Hepatic stellate cell (primary cell): ENCODE data around the gene DDX31.

Experiments used
- DNase-seq: peaks from one replicate; pipeline ENCODE4 v3.0.0; 2011; ENCODE audit warnings: low spot score

Gene DDX31

DNA sequence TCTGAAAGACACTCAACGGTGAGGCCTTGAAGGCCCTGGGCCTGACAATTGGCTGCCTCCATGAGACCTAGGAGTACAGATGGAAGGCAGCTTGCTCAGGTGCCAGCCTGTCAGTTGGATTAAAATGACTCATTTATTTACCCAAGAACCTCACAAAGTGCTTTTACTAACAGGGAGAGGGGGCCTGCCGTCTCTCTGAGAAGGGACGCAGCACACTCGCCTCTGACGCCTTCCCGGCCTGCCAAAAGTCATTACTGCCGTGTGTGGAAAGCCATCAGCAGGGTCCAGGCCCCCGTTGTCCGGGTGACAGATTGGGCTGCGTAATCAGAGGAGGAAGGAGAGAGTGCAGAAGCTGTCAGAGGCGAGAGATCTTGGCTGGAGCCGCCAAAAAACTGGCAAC, 32.4 kb downstream of the DDX31 start:
- no peak for DNase-seq

GRCh38 chr9:132634327-132634726, 35.5 kb downstream of the DDX31 start:
- no peak for DNase-seq

GRCh38 chr9:132632413-132633129, 37.2 kb downstream of the DDX31 start:
- DNase-seq: no peak

GRCh38 chr9:132631685-132632084, 38.1 kb downstream of the DDX31 start:
- DNase-seq: no peak

- DNase-seq: peak; percentile 42
Observed at GRCh38 chr9:132631280-132631679, 38.5 kb downstream of the DDX31 start.

DNA sequence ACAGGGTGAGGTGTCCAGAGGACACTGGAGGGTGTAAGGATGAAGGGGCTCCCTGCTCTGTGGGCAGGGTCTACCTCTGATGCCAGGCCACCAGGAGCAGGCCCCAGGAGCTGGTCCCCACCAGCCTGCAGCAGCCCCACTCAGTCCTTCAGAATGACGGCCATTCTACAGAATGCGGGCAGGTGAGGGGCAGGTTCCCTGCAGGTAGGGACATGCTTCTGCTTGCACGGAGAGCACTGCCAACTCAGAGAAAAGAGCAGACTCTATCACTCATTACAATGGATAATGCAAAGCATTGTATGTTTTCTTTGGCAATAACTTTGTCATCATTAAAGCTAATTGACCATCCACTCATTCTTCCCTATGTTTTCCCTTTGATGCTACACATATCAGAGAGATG, 39.0 kb downstream of the DDX31 start:
- no peak for DNase-seq

- no peak for DNase-seq
Observed at GRCh38 chr9:132630116-132630515, 39.7 kb downstream of the DDX31 start.

GRCh38 chr9:132628746-132629145, 41.0 kb downstream of the DDX31 start:
- no peak for DNase-seq

DNA sequence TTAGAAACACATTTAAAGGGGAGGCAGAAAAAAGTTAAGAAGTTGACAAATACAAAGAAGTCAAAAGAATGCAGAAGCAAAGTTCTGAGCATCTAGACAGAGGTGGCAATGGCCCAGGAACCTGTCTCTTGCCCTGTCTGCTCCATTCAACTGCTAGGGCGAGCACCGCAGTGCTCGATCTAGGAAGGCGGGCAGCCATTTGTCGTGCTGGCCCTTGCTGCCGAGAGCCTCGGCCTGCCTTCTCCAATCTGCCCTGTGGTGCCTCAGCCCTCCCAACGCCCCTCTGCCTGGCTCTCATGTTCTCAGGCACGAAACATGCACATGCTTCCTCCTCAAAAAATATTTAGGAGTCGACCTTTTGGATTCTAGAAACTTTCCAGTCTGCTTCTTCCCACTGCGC, 42.2 kb downstream of the DDX31 start:
- no peak for DNase-seq

- no peak for DNase-seq
Observed at GRCh38 chr9:132627106-132627505, 42.7 kb downstream of the DDX31 start.

GRCh38 chr9:132626285-132626684, 43.5 kb downstream of the DDX31 start:
- DNase-seq: no peak

DNA sequence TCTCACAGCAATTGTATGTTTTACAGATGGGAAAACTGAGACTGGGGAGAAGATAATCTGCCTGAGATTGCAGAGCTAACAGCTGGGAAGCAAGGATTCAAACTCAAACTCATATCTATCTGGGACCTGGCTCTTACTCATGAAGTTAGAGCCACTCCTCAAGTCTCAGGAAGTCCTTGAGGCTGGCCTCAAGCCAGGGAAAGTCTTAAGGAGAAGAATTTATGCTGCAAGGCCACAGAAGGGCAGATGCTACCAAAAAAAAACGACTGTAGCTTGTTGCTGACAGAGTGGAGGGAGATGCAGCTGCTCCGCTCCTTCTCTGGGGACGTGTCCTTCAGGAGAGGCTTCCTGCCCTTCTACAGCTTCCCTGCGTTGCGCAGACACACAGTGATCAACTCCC, 47.6 kb downstream of the DDX31 start:
- no peak for DNase-seq

DNA sequence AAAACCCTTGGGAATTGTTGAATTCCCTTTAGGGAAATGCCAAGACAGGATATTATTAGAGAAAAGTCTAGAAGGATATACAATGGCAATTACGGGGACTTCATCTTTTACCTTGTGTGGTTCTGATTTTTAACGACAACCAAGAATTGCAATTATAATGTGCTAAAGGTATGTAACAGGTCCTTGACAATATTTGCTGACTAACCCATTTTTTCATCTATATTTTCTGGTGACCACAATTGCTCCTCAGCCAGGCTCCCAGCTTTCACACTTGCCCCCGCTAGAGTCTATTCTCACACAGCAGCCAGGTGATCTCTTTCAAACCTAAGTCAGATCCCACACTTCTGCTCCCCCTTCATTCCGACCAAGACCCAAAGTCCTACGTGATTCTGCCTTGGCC, 53.1 kb downstream of the DDX31 start:
- DNase-seq: no peak

- DNase-seq: no peak
Observed at GRCh38 chr9:132615774-132616173, 54.0 kb downstream of the DDX31 start.

DNA sequence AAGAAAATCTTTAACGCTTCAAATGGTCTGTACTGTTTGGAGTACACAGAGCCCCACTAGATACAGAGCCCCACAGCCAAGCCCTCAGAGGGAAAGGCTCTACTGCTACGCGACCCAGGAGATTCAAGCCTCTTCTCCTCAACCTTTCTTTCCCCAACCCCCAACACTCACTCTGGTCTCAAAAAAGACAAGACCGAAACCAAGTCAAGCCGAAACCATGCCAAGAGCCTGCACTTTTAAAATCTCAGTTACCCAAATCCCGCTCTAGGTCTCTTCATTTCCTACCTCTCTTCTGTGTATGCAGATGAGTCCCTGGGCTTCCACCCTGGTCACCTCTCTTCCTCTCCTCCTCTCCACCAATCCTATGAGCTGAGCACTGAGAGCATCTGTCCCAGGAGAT, 55.5 kb downstream of the DDX31 start:
- DNase-seq: no peak

- no peak for DNase-seq
Observed at GRCh38 chr9:132610661-132611060, 59.1 kb downstream of the DDX31 start.

DNA sequence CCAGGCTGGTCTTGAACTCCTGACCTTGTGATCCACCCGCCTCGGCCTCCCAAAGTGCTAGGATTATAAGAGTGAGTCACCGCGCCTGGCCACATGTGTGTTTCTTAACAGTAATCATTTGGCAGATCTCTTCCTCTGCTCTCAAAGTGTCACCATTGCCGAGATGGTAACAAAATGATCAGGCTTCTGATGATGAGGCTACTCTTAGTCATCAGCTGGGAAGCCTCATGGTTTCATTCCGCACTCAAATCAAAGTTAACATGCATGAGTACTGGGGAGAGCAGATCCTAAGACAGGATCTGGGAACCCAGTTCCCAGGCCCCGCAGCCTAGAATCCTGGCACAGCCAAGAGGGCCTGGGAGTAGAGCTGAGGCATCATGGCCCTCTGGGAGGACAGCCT, 60.0 kb downstream of the DDX31 start:
- peak; percentile 15 for DNase-seq

GRCh38 chr9:132609184-132609583, 60.6 kb downstream of the DDX31 start:
- no peak for DNase-seq

GRCh38 chr9:132606066-132606465, 63.7 kb downstream of the DDX31 start:
- DNase-seq: no peak

DNA sequence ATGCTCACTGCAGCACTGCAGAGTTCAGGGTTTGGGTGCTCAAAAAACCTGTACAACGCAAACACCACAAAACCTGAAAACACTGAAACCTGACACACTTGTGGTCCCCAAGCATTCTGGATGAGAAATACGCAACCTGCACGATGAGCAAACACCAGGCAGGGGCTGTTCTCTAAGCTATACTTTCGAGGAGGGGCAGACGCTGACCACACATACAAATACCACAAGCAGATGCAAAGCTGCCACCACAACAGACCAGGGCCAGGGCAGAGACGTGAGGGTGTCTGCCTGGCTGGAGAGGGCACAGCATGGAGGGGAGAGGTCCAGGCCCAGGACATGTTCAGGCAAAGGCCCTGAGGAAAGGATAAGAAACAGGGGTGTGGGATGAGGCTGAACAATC, 64.4 kb downstream of the DDX31 start:
- no peak for DNase-seq

DNA sequence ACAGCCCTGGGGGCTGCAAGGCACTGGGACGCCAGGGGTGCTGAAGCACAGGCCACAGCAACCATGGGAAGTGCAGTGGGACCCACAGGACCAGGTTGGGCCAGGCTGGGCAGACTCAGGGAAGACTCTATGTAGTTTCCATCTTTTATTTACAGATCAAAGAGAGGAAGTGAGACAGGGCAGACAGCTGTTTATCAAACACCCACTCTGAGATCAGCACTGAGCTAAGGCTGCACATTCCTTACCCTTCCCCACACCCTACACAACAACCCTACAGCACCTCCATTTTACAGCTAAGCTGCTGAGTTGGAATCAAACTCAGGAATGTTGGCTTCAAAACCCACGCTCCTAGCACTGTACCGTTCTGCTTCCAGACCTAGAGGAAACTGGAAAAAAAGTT, 67.6 kb downstream of the DDX31 start:
- no peak for DNase-seq

DNA sequence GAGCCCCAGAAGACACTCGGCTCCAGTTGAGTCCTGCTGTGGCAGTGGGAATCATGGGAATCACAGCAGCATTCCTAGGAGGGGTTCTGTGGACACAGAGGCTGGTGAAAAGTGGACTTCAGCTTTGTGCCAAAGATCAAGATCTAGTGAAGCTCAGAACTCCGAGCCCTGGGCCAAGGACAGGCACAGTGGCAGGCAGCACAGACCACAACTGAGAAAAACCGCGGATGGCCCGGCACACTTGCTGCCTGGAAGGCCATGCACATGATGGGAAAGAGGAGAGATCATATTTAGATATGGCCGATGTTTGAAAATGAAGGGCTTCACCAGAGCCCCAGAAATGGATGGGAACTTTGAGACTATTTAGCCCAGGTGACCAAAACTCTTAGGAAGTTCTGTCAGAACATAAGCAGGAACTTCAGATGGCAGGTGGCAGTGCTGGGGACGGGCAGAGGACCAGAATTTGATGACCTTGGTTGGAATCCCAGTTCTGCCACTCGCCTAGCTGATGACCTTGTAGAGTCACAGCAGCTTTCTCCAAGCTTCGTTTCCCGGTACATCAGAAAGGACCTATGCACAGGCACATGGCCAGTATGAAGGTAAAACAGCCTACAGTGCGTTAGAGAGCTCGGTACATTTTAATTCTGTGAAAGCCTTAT, 69.3 kb downstream of the DDX31 start:
- no peak for DNase-seq

- DNase-seq: no peak
Observed at GRCh38 chr9:132597073-132597775, 72.6 kb downstream of the DDX31 start.
